Measurements from ENCODE around the gene CC2D2A.

- TF ChIP-seq, protein P1, sequence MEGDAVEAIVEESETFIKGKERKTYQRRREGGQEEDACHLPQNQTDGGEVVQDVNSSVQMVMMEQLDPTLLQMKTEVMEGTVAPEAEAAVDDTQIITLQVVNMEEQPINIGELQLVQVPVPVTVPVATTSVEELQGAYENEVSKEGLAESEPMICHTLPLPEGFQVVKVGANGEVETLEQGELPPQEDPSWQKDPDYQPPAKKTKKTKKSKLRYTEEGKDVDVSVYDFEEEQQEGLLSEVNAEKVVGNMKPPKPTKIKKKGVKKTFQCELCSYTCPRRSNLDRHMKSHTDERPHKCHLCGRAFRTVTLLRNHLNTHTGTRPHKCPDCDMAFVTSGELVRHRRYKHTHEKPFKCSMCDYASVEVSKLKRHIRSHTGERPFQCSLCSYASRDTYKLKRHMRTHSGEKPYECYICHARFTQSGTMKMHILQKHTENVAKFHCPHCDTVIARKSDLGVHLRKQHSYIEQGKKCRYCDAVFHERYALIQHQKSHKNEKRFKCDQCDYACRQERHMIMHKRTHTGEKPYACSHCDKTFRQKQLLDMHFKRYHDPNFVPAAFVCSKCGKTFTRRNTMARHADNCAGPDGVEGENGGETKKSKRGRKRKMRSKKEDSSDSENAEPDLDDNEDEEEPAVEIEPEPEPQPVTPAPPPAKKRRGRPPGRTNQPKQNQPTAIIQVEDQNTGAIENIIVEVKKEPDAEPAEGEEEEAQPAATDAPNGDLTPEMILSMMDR (IDR thresholded peaks at IDR 0.05; ENCODE audit: insufficient read depth, low read length): no peak
- TF ChIP-seq POLR2AphosphoS5 (IDR thresholded peaks at IDR 0.05; ENCODE audit: low read depth) (no peak), GABPA (IDR thresholded peaks at IDR 0.05; ENCODE audit: low read depth) (no peak)
Observed at GRCh38 chr4:15423285-15423711, 46.4 kb upstream of the CC2D2A start.

All from HL-60 (cell line).